Spleen (tissue), 11 donors: ENCODE results near the gene KRT16. TPM values are rescaled to one million over a fixed set of nuclear protein-coding genes. Genes with fewer than 3 reads are reported as not detected.
"Not testable (repeated sequence)": the region's sequence is repeated elsewhere in the genome, so short reads cannot be mapped to it uniquely, and the experiment has no call there.

Experiments used
- DNase-seq: peaks from one replicate; pipeline ENCODE4 v3.0.0-alpha.2; 2020
- H3K27ac ChIP-seq, 8 donors: fragments of 200-600 bp; sonication (generic) in 7 of 8; 1 replicate in 4 of 8; 2 replicates in 4 of 8; pipeline versions ENCODE4 v1.5.0 to v1.8.0; 2016 to 2021; ENCODE audit warnings: inconsistent platforms in 4 of 8, mild to moderate bottlenecking in 4 of 8, moderate library complexity in 1 of 8
- H3K27me3 ChIP-seq, 7 donors: fragments of 200-600 bp; sonication (generic) in 6 of 7; replicated peaks in 1 of 7; 1 replicate in 4 of 7; 2 replicates in 3 of 7; pipeline versions ENCODE4 v1.5.0 to v1.8.0; 2016 to 2021; ENCODE audit warnings: inconsistent platforms in 3 of 7, mild to moderate bottlenecking in 1 of 7
- H3K36me3 ChIP-seq, 6 donors: fragments of 200-600 bp; sonication (generic) in 5 of 6; 1 replicate in 4 of 6; 2 replicates in 2 of 6; pipeline versions ENCODE4 v1.5.0 to v1.8.0; 2016 to 2021; ENCODE audit warnings: inconsistent platforms in 2 of 6
- H3K4me1 ChIP-seq, 6 donors: fragments of 200-600 bp; sonication (generic) in 5 of 6; 1 replicate in 3 of 6; 2 replicates in 3 of 6; pipeline versions ENCODE4 v1.5.0 to v1.8.0; 2016 to 2021; ENCODE audit warnings: inconsistent platforms in 3 of 6
- H3K4me3 ChIP-seq, 8 donors: fragments of 200-600 bp; sonication (generic) in 7 of 8; 1 replicate in 4 of 8; 2 replicates in 4 of 8; pipeline versions ENCODE4 v1.5.0 to v1.8.0; 2016 to 2021; ENCODE audit warnings: inconsistent platforms in 4 of 8, mild to moderate bottlenecking in 4 of 8, moderate library complexity in 2 of 8
- H3K9me3 ChIP-seq, 8 donors: fragments of 200-600 bp; sonication (generic) in 7 of 8; 1 replicate in 4 of 8; 2 replicates in 4 of 8; pipeline versions ENCODE4 v1.5.0 to v1.8.0; 2016 to 2021; ENCODE audit warnings: inconsistent platforms in 4 of 8
- POLR2A ChIP-seq, 3 donors: fragments of 450-650 bp; IDR thresholded peaks; one replicate each; pipeline ENCODE4 v1.5.1; 2017; ENCODE audit warnings: antibody characterized with exemption in 3 of 3, mild to moderate bottlenecking in 1 of 3
- POLR2AphosphoS5 ChIP-seq, 3 donors: sonication (generic); formaldehyde crosslinking; IDR thresholded peaks; one replicate each; pipeline ENCODE4 v1.5.1; 2017; ENCODE audit warnings: antibody characterized with exemption in 3 of 3
- WGBS, 5 donors: extraction: QIAGEN DNeasy Blood & Tissue Kit in 3 of 5; methylation state at CpG; one replicate each; pipeline versions ENCODE4 v1.1.5 to v1.1.7; 2013 to 2018; 5-methylcytosine and 5-hydroxymethylcytosine counted together
- intact Hi-C: fragments of 100-400 bp; cut with DNase I; formaldehyde crosslinking; loops from one replicate; pipeline ENCODE4 v1.15.0; 2023; ENCODE audit warnings: low total_unique reads
- polyA plus RNA-seq, 3 donors: library from polyadenylated mRNA; stranded (reverse); fragments of 200-250 nt; gene quantifications; one replicate each; pipeline ENCODE4 v1.2.1, GENCODE V29; 2013
- total RNA-seq, 7 donors: library from RNA; depleted of rRNA in 3 of 7; stranded (reverse); fragments of >200 nt in 3 of 7; fragmentation: NEBNext Ultra II Directional in 4 of 7; extraction: Animal tissue kit (Norgen Biotek cat#: 25700) in 4 of 7; gene quantifications; one replicate each; pipeline versions ENCODE4 v1.1.0 to v1.2.1, GENCODE V29; 2016 to 2021
- TF ChIP-seq, protein P1 (sequence below), 11 experiments: fragments of 200-600 bp in 7 of 11; fragments of 450-650 bp in 4 of 11; sonication (generic) in 4 of 11; IDR thresholded peaks in 8 of 11; conservative IDR thresholded peaks in 3 of 11; 1 replicate in 7 of 11; 2 replicates in 4 of 11; pipeline versions ENCODE4 v1.4.0 to v1.8.0; 2016 to 2021; ENCODE audit warnings: antibody characterized with exemption in 11 of 11, inconsistent platforms in 4 of 11, mild to moderate bottlenecking in 1 of 11
- donor health status: healthy with polysubstance abuse.
- donor health status: DM: no; HTN: no; CAD: no; lungs with moderate emphysema.
- donor health status: DM: no; HTN: no; CAD: no.
- donor health status: Bipolar disorder and iron deficiency.
- donor health status: healthy.
- donor health status: DM: no; HTN: no; CAD: no.
- donor health status: DM: yes; HTN: yes; CAD: no.

KRT16 gene
- total and polyA plus RNA-seq, 10 donors: 0.07 to 0.19 TPM; not detected in 8

DNA sequence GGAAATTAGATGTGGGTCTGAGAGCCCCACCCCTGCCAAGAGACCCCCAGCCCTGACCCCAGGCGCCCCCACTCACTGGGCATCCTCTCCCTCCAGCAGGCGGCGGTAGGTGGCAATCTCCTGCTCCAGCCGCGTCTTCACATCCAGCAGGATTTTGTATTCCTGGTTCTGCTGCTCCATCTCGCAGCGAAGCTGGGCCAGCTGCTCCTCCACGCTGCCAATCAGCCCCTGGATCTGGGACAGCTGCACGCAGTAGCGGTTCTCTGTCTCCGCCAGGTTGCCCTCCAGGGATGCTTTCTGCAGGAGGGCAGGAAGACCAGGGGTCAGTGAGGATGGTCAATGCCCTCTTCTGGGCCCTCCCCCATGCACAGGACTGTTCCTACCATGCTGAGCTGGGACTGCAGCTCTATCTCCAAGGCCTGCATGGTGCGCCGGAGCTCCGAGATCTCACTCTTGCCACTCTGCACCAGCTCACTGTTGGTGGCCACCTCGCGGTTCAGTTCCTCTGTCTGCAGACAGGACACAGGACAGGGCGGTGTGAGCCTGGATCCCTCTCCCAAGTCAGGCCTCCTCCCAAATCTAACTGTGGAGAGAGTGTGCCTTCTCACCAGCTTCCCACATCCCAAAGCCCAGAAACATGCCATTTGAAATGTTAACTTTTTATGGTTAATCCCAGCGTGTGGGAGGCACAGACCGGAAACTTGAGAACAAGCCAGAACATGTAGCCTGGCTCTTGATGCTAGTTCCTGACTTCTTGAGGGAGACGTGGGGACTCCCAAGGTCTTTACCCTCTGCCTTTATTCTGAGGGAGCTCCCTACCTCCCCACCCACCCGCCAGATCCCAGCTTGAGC lies 8.2 kb upstream of the KRT16 start:
- TF ChIP-seq POLR2AphosphoS5 (IDR thresholded peaks at IDR 0.05): no peak
- TF ChIP-seq, protein P1, sequence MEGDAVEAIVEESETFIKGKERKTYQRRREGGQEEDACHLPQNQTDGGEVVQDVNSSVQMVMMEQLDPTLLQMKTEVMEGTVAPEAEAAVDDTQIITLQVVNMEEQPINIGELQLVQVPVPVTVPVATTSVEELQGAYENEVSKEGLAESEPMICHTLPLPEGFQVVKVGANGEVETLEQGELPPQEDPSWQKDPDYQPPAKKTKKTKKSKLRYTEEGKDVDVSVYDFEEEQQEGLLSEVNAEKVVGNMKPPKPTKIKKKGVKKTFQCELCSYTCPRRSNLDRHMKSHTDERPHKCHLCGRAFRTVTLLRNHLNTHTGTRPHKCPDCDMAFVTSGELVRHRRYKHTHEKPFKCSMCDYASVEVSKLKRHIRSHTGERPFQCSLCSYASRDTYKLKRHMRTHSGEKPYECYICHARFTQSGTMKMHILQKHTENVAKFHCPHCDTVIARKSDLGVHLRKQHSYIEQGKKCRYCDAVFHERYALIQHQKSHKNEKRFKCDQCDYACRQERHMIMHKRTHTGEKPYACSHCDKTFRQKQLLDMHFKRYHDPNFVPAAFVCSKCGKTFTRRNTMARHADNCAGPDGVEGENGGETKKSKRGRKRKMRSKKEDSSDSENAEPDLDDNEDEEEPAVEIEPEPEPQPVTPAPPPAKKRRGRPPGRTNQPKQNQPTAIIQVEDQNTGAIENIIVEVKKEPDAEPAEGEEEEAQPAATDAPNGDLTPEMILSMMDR (IDR thresholded peaks at IDR 0.05 in 8 of 11, conservative IDR thresholded peaks at IDR 0.05 in 3 of 11): no peak
- no peak for TF ChIP-seq POLR2A (IDR thresholded peaks at IDR 0.05)
- Histone ChIP-seq H3K27ac (no peak overlapping the region), H3K4me3 (no peak overlapping the region), H3K27me3 (peaks cover 0 to 28% (median 0%) of the 10 kb centered on the region in 7 donors), H3K4me1 (peaks cover 0 to 7% (median 0%) of the 10 kb centered on the region in 6 donors), H3K36me3 (no peaks in the 10 kb centered on the region), H3K9me3 (no peaks in the 10 kb centered on the region)
- peak; percentile 58 for DNase-seq
- intact Hi-C loops: no loop called here
- WGBS, 5 donors: 63 to 84% (median 76%) methylated on average over 16 to 21 of the region's 21 CpGs

DNA sequence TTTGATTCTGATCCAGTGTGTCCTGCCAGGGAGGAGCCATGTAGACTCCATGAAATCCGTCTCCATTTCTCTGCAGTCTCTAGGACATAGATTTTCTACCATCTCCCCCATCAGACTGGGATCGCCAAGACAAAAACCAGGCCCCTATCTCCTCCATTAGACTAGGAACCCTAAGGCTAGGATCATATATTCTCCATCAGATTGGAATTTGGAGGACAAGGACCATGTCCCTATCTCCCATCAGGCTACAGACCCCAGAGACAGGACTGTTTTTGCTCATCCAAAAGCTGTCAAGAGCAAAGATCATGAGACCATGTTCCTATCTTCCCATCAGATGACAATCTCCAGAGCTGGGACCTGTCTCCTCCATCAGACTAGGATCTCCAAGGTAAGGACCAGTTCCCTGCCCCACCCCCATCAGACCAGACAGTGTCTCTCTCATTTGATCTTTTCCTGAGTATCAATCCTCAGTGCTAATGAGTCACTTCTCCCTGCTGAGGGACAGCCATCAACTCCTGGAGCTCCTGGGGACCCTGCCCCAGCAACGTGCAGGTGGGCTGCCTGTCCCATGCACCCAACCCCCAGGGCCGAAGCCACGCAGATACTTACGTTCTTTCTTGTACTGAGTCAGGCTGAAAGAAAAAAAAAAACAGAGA lies 7.5 kb upstream of the KRT16 start:
- peaks cover 0 to 36% (median 0%) of the 10 kb centered on the region in 7 donors for H3K27me3 ChIP-seq
- DNase-seq: not testable (repeated sequence)

DNA sequence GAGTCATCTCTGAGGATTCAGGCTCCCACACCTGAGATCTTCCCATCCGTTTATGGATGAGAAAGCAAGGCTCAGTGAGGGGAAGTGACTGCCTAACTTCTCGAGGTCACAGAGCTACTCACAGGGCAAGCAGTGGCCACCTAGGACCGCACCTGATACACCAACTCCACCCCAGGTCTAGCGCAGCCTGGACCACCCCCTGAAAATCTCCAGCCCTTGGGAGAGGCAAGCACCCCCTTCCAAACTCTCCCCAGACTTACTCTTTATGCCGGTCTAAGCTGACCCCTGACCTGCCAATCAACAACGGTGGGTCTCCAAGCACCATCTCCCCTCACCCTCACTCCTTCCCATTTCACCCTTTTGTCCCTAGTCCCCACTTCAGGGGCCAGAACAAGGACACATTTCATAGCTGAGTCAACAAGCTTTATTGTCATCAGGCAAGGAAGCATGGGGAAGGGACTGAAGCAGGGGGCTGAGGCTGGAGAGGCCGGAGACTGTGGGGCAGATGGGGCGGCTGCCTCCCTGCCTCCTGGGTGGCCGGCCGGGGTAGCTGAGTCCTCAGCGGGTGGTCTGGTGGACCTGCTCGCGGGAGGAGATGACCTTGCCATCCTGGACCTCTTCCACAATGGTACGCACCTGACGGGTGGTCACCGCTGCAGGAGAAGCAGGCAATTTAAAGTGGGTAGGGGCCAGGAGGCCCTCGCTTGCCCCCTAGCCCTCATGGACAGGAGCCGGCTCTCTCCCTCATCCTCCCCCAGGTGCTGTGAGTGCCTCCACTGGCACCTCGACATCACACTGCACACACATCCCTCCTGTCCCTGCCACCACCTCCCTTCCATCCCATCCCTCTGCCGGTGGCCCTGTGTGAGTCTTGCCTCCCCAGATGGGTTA lies 6.7 kb upstream of the KRT16 start:
- Histone ChIP-seq H3K27me3 (peaks cover 0 to 39% (median 0%) of the 10 kb centered on the region in 7 donors), H3K36me3 (no peaks in the 10 kb centered on the region), H3K4me3 (no peak overlapping the region), H3K9me3 (no peaks in the 10 kb centered on the region), H3K4me1 (peaks cover 0 to 3% (median 0%) of the 10 kb centered on the region in 6 donors), H3K27ac (no peak overlapping the region)
- TF ChIP-seq POLR2A (IDR thresholded peaks at IDR 0.05) (no peak), POLR2AphosphoS5 (IDR thresholded peaks at IDR 0.05) (no peak)
- TF ChIP-seq, protein P1 (IDR thresholded peaks at IDR 0.05 in 8 of 11, conservative IDR thresholded peaks at IDR 0.05 in 3 of 11): no peak
- DNase-seq: peak; percentile 61
- WGBS, 5 donors: 77 to 85% (median 81%) methylated on average over 17 to 20 of the region's 20 CpGs
- intact Hi-C loops: no loop called here

More for the DNA sequence above, 7.5 kb upstream of the KRT16 start:
- H3K27ac ChIP-seq, H3K4me1 ChIP-seq, H3K4me3 ChIP-seq, H3K36me3 ChIP-seq, H3K9me3 ChIP-seq, intact Hi-C loops: not testable (repeated sequence)
- 72 to 79% (median 76%) methylated on average over 6 of the region's 6 CpGs for WGBS, 5 donors

DNA sequence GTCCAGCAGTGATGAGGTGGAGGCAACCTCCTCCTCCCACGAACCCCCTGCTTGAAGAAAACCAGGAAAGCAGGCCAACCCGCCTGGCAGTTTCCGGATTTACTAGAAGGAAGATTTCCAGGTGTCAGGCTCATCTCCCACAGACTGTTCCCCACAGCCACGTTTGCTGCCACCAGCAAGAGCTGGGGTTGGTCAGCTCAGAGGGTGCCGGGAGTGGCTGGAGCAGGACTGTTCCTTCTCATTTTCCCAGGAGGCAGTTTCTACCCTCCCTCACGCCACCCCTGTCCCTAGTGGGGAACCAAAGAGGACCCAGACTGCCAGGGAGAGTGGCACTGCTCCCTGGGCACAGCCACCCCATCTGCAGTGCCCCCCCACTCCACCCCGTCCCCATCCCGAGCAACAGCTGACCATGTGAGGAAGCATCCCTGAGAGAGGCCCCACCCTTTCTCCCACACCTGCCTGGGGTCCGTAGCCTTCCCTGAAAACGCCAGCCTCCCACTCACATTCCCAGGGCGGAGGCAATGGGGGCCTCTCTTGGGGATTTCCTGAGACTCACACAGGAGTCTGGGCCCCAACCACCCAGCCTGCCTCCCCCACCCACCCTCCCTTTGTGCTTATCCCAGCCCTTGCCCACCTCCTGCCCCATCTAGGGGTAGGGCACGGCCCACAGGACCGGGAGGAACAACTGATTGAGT lies 5.9 kb upstream of the KRT16 start:
- intact Hi-C loops: no loop called here
- no peak overlapping the region for H3K27ac ChIP-seq
- no peaks in the 10 kb centered on the region for H3K36me3 ChIP-seq
- H3K27me3 ChIP-seq: peaks cover 0 to 43% (median 0%) of the 10 kb centered on the region in 7 donors
- no peak overlapping the region for H3K4me3 ChIP-seq
- H3K9me3 ChIP-seq: no peaks in the 10 kb centered on the region
- WGBS, 5 donors: 58 to 75% (median 67%) methylated on average over 9 to 13 of the region's 13 CpGs
- no peaks in the 10 kb centered on the region for H3K4me1 ChIP-seq
- peak; percentile 52 for DNase-seq
- TF ChIP-seq, protein P1 (IDR thresholded peaks at IDR 0.05 in 8 of 11, conservative IDR thresholded peaks at IDR 0.05 in 3 of 11): no peak
- TF ChIP-seq POLR2AphosphoS5 (IDR thresholded peaks at IDR 0.05) (no peak), POLR2A (IDR thresholded peaks at IDR 0.05) (no peak)
